Fibroblast of lung (primary cell): Measurements from ENCODE around the gene VSTM2B.

ENCODE experiments used
- CTCF ChIP-seq, 2 donors: IDR thresholded peaks in 1 of 2; conservative IDR thresholded peaks in 1 of 2; 1 replicate in 1 of 2; 2 replicates in 1 of 2; pipeline ENCODE4 v1.5.1; 2011 to 2012; ENCODE audit warnings: low read length in 2 of 2, control low read depth in 1 of 2, inconsistent platforms in 1 of 2, low read depth in 1 of 2, mild to moderate bottlenecking in 1 of 2
- EZH2 ChIP-seq: IDR thresholded peaks from 2 replicates; pipeline ENCODE4 v1.5.1; 2012; ENCODE audit warnings: low read length, control low read depth, mild to moderate bottlenecking; ENCODE audit errors: missing control alignments

- TF ChIP-seq CTCF (conservative IDR thresholded peaks at IDR 0.05 in 1 of 2, IDR thresholded peaks at IDR 0.05 in 1 of 2; ENCODE audit: low read depth in 1 of 2, low read length in 2 of 2), result no peak
- TF ChIP-seq EZH2, result no peak
Observed at GRCh38 chr19:29524912-29525831, 622 bp upstream of the VSTM2B start.
